Neuronal stem cell (in vitro differentiated cells): ENCODE measurements around the gene LCE2C. TPM values are rescaled to one million over a fixed set of nuclear protein-coding genes. Genes with fewer than 3 reads are reported as not detected.
"Not testable (repeated sequence)": the region's sequence is repeated elsewhere in the genome, so short reads cannot be mapped to it uniquely, and the experiment has no call there.

ENCODE experiments used
- DNase-seq: peaks from one replicate; pipeline ENCODE4 v3.0.0-alpha.2; 2013; ENCODE audit warnings: low spot score
- H2AFZ ChIP-seq: one replicate; pipeline ENCODE4 v1.6.1; 2013; ENCODE audit warnings: mild to moderate bottlenecking, low read length, inconsistent platforms
- H2AK5ac ChIP-seq: 2 replicates; pipeline ENCODE4 v1.6.1; 2013; ENCODE audit warnings: low read depth, mild to moderate bottlenecking, inconsistent platforms, low read length, moderate library complexity, mixed read lengths
- H2BK120ac ChIP-seq: 2 replicates; pipeline ENCODE4 v1.6.1; 2013; ENCODE audit warnings: low read depth, mild to moderate bottlenecking, inconsistent platforms, low read length, moderate library complexity, mixed read lengths
- H2BK12ac ChIP-seq: one replicate; pipeline ENCODE4 v1.6.1; 2013; ENCODE audit warnings: low read length, inconsistent platforms
- H2BK15ac ChIP-seq: 2 replicates; pipeline ENCODE4 v1.6.1; 2013; ENCODE audit warnings: mild to moderate bottlenecking, low read length, inconsistent platforms, mixed read lengths
- H2BK5ac ChIP-seq: one replicate; pipeline ENCODE4 v1.6.1; 2013; ENCODE audit warnings: inconsistent platforms, mild to moderate bottlenecking, low read length, moderate library complexity
- H3K14ac ChIP-seq: one replicate; pipeline ENCODE4 v1.6.1; 2013; ENCODE audit warnings: low read length, inconsistent platforms
- H3K18ac ChIP-seq: 2 replicates; pipeline ENCODE4 v1.6.1; 2013; ENCODE audit warnings: low read length, inconsistent platforms
- H3K23ac ChIP-seq: 2 replicates; pipeline ENCODE4 v1.6.1; 2013; ENCODE audit warnings: low read depth, mild to moderate bottlenecking, mixed read lengths, low read length, inconsistent platforms; ENCODE audit not compliant: poor library complexity
- H3K27ac ChIP-seq: replicated peaks from 3 replicates; pipeline ENCODE4 v1.5.1; 2013; ENCODE audit warnings: low read length, inconsistent platforms
- H3K27me3 ChIP-seq, 3 experiments: 2 replicates each; pipeline ENCODE4 v1.6.1; 2013; ENCODE audit warnings: low read length in 3 of 3, mild to moderate bottlenecking in 2 of 3, inconsistent platforms in 1 of 3, low read depth in 1 of 3, mixed read lengths in 1 of 3, moderate library complexity in 1 of 3; ENCODE audit not compliant: control insufficient read depth in 3 of 3, insufficient read depth in 3 of 3
- H3K36me3 ChIP-seq, 2 donors: replicated peaks in 1 of 2; 2 replicates each; pipeline ENCODE4 v1.6.1; 2013; ENCODE audit warnings: low read length in 2 of 2; ENCODE audit not compliant: control insufficient read depth in 2 of 2, insufficient read depth in 2 of 2
- H3K4ac ChIP-seq: 2 replicates; pipeline ENCODE4 v1.6.1; 2013; ENCODE audit warnings: inconsistent platforms, mild to moderate bottlenecking, low read length, moderate library complexity
- H3K4me1 ChIP-seq, 2 donors: 1 replicate in 1 of 2; 2 replicates in 1 of 2; pipeline ENCODE4 v1.6.1; 2013; ENCODE audit warnings: low read length in 2 of 2, low read depth in 1 of 2; ENCODE audit not compliant: control insufficient read depth in 2 of 2, insufficient read depth in 1 of 2
- H3K4me2 ChIP-seq: one replicate; pipeline ENCODE4 v1.6.1; 2013; ENCODE audit warnings: mild to moderate bottlenecking, low read length, inconsistent platforms; ENCODE audit not compliant: insufficient read depth, poor library complexity, severe bottlenecking
- H3K4me3 ChIP-seq, 2 donors: 2 replicates each; pipeline ENCODE4 v1.5.1; 2013; ENCODE audit warnings: low read length in 2 of 2, mild to moderate bottlenecking in 2 of 2, inconsistent platforms in 1 of 2, moderate library complexity in 1 of 2
- H3K79me1 ChIP-seq: one replicate; pipeline ENCODE4 v1.6.1; 2013; ENCODE audit warnings: low read depth, mild to moderate bottlenecking, inconsistent platforms, low read length, moderate library complexity
- H3K9ac ChIP-seq: one replicate; pipeline ENCODE4 v1.6.1; 2013; ENCODE audit warnings: mild to moderate bottlenecking, low read depth, low read length, inconsistent platforms; ENCODE audit not compliant: poor library complexity
- H3K9me3 ChIP-seq, 2 donors: replicated peaks in 1 of 2; 2 replicates each; pipeline versions ENCODE3 to v1.6.1; 2013; ENCODE audit warnings: low read length in 2 of 2, mild to moderate bottlenecking in 2 of 2, inconsistent platforms in 1 of 2, low read depth in 1 of 2, mixed read lengths in 1 of 2, moderate library complexity in 1 of 2; ENCODE audit not compliant: control insufficient read depth in 2 of 2, insufficient read depth in 1 of 2
- H4K8ac ChIP-seq: one replicate; pipeline ENCODE4 v1.6.1; 2013; ENCODE audit warnings: low read depth, mild to moderate bottlenecking, inconsistent platforms, low read length, moderate library complexity
- H4K91ac ChIP-seq: one replicate; pipeline ENCODE4 v1.6.1; 2013; ENCODE audit warnings: low read length, low read depth, mild to moderate bottlenecking, inconsistent platforms; ENCODE audit not compliant: poor library complexity
- WGBS, 2 donors: extraction: QIAGEN DNeasy Blood & Tissue Kit; methylation state at CpG; one replicate each; pipeline ENCODE4 v1.1.7; 2013; ENCODE audit warnings: missing lambda C conversion rate in 2 of 2, mixed read lengths in 1 of 2; ENCODE audit not compliant: insufficient read length in 2 of 2, insufficient replicate concordance in 1 of 2; ENCODE audit errors: extremely low coverage in 2 of 2; 5-methylcytosine and 5-hydroxymethylcytosine counted together
- polyA plus RNA-seq, 2 experiments: library from polyadenylated mRNA; stranded (reverse); fragments of 200-250 nt; gene quantifications; one replicate each; pipeline ENCODE4 v1.2.3, GENCODE V29; 2013

The LCE2C gene
- polyA plus RNA-seq (2013, experiment 1 of 2), result not detected
- polyA plus RNA-seq (2013, experiment 2 of 2), result not detected

- H2BK120ac ChIP-seq, H2BK12ac ChIP-seq, H3K23ac ChIP-seq, H3K4ac ChIP-seq, H2BK15ac ChIP-seq, H3K4me2 ChIP-seq, H3K14ac ChIP-seq, H3K4me1 ChIP-seq, H4K91ac ChIP-seq, H4K8ac ChIP-seq, H3K27me3 ChIP-seq, H3K18ac ChIP-seq, H3K79me1 ChIP-seq, H2AFZ ChIP-seq, H3K9ac ChIP-seq, H3K36me3 ChIP-seq, DNase-seq, H3K4me3 ChIP-seq, H3K27ac ChIP-seq, H2AK5ac ChIP-seq, H2BK5ac ChIP-seq: not testable (repeated sequence)
- no CpG with 5 or more reads among the region's 3 CpGs for WGBS, 2 donors
- H3K9me3 ChIP-seq, result peaks cover 0 to 18% of the 10 kb centered on the region in 2 donors
Observed at GRCh38 chr1:152674983-152675382, at the start of gene LCE2C. TSS of gene LCE2C (plus strand) at chr1:152675279. CDS start at chr1:152676016, 737 bp downstream.

GRCh38 chr1:152626744-152627143 lies 48.3 kb upstream of the LCE2C start:
- WGBS, 2 donors, result no CpG with 5 or more reads among the region's 1 CpG
- H3K27me3 ChIP-seq, result no peaks in the 10 kb centered on the region
- H3K4ac ChIP-seq, result no peak overlapping the region
- no peak for DNase-seq
- no peak overlapping the region for H3K27ac ChIP-seq
- H3K79me1 ChIP-seq, result no peaks in the 10 kb centered on the region
- H3K23ac ChIP-seq, result no peak overlapping the region
- H3K4me2 ChIP-seq, result no peak overlapping the region
- no peak overlapping the region for H2BK12ac ChIP-seq
- no peaks in the 10 kb centered on the region for H3K36me3 ChIP-seq
- H2BK15ac ChIP-seq, result no peak overlapping the region
- H3K14ac ChIP-seq, result no peak overlapping the region
- H2AFZ ChIP-seq, result no peak overlapping the region
- H4K8ac ChIP-seq, result no peak overlapping the region
- no peak overlapping the region for H2BK5ac ChIP-seq
- H3K9me3 ChIP-seq, result peaks cover 0 to 49% of the 10 kb centered on the region in 2 donors
- no peak overlapping the region for H2BK120ac ChIP-seq
- no peak overlapping the region for H3K9ac ChIP-seq
- H3K4me1 ChIP-seq, result no peaks in the 10 kb centered on the region
- H4K91ac ChIP-seq, result no peak overlapping the region
- H3K4me3 ChIP-seq, result no peak overlapping the region
- no peak overlapping the region for H3K18ac ChIP-seq
- no peak overlapping the region for H2AK5ac ChIP-seq

- Histone ChIP-seq H3K4me2 (no peak overlapping the region), H2BK12ac (no peak overlapping the region), H2AK5ac (no peak overlapping the region), H2AFZ (no peak overlapping the region), H3K27ac (no peak overlapping the region), H3K4ac (no peak overlapping the region), H3K18ac (no peak overlapping the region), H3K23ac (no peak overlapping the region), H3K36me3 (no peaks in the 10 kb centered on the region), H2BK120ac (no peak overlapping the region), H4K91ac (no peak overlapping the region), H3K79me1 (no peaks in the 10 kb centered on the region), H3K27me3 (no peaks in the 10 kb centered on the region), H3K4me3 (no peak overlapping the region), H3K9me3 (peaks cover 0 to 29% of the 10 kb centered on the region in 2 donors), H2BK15ac (no peak overlapping the region), H2BK5ac (no peak overlapping the region), H4K8ac (no peak overlapping the region), H3K9ac (no peak overlapping the region), H3K4me1 (no peaks in the 10 kb centered on the region), H3K14ac (no peak overlapping the region)
- DNase-seq, result no peak
- no CpG with 5 or more reads among the region's 3 CpGs for WGBS, 2 donors
Observed at GRCh38 chr1:152630596-152630995, 44.5 kb upstream of the LCE2C start.

GRCh38 chr1:152640351-152640750 lies 34.7 kb upstream of the LCE2C start:
- no peaks in the 10 kb centered on the region for H3K36me3 ChIP-seq
- no peak overlapping the region for H2BK12ac ChIP-seq
- H3K9me3 ChIP-seq, result peaks cover 0 to 16% of the 10 kb centered on the region in 2 donors
- no peak overlapping the region for H4K8ac ChIP-seq
- H2BK120ac ChIP-seq, result no peak overlapping the region
- no peak overlapping the region for H2BK5ac ChIP-seq
- DNase-seq, result no peak
- H2BK15ac ChIP-seq, result no peak overlapping the region
- H3K27ac ChIP-seq, result no peak overlapping the region
- no peaks in the 10 kb centered on the region for H3K79me1 ChIP-seq
- H3K18ac ChIP-seq, result no peak overlapping the region
- H3K14ac ChIP-seq, result no peak overlapping the region
- no peaks in the 10 kb centered on the region for H3K4me1 ChIP-seq
- no peak overlapping the region for H3K4me2 ChIP-seq
- H3K27me3 ChIP-seq, result no peaks in the 10 kb centered on the region
- no peak overlapping the region for H2AK5ac ChIP-seq
- H2AFZ ChIP-seq, result no peak overlapping the region
- H3K4ac ChIP-seq, result no peak overlapping the region
- no peak overlapping the region for H3K9ac ChIP-seq
- no peak overlapping the region for H4K91ac ChIP-seq
- no peak overlapping the region for H3K23ac ChIP-seq
- no CpG with 5 or more reads among the region's 1 CpG for WGBS, 2 donors
- H3K4me3 ChIP-seq, result no peak overlapping the region
